Neural cell (in vitro differentiated cells): ENCODE data around the gene SLC9A2.

ENCODE experiments used
- EP300 ChIP-seq: fragments of 450-650 bp; conservative IDR thresholded peaks from 2 replicates; pipeline ENCODE4 v1.6.1; 2014; ENCODE audit warnings: antibody characterized with exemption, mild to moderate bottlenecking, moderate library complexity; ENCODE audit not compliant: poor library complexity, severe bottlenecking
- TAF1 ChIP-seq: IDR thresholded peaks from 2 replicates; pipeline ENCODE4 v1.6.1; 2012; ENCODE audit warnings: low read depth
- TF ChIP-seq, protein P1 (sequence below): fragments of 450-650 bp; IDR thresholded peaks from 2 replicates; pipeline ENCODE4 v1.5.1; 2014; ENCODE audit warnings: antibody characterized with exemption, mild to moderate bottlenecking, moderate library complexity; ENCODE audit not compliant: poor library complexity, severe bottlenecking

DNA sequence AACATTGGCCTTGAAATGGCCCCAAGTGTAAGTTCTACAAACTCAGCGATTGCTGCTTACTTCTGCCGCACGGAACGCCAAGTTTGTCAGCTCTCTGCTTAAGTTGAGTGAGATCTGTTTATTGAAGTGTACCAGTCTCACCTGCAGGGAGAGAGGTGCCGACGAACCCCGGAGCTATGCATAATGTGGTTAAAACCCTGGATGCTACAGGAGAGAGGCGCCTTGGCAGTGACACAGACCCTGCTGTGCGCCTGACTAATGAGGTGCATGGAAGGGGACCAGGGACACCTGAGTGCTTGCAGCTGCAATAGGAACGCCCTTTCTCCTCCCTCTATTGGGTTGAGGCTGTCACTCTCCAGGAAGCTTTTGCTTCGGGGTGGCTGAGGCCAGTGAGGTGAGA is 979 bp downstream of the SLC9A2 start:
- TF ChIP-seq EP300 (no peak), TAF1 (no peak)
- TF ChIP-seq, protein P1, sequence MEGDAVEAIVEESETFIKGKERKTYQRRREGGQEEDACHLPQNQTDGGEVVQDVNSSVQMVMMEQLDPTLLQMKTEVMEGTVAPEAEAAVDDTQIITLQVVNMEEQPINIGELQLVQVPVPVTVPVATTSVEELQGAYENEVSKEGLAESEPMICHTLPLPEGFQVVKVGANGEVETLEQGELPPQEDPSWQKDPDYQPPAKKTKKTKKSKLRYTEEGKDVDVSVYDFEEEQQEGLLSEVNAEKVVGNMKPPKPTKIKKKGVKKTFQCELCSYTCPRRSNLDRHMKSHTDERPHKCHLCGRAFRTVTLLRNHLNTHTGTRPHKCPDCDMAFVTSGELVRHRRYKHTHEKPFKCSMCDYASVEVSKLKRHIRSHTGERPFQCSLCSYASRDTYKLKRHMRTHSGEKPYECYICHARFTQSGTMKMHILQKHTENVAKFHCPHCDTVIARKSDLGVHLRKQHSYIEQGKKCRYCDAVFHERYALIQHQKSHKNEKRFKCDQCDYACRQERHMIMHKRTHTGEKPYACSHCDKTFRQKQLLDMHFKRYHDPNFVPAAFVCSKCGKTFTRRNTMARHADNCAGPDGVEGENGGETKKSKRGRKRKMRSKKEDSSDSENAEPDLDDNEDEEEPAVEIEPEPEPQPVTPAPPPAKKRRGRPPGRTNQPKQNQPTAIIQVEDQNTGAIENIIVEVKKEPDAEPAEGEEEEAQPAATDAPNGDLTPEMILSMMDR, result no peak
